ENCODE results near the gene TTC33.
"Not testable (repeated sequence)": the region's sequence is repeated elsewhere in the genome, so short reads cannot be mapped to it uniquely, and the experiment has no call there.

The TTC33 gene

DNA sequence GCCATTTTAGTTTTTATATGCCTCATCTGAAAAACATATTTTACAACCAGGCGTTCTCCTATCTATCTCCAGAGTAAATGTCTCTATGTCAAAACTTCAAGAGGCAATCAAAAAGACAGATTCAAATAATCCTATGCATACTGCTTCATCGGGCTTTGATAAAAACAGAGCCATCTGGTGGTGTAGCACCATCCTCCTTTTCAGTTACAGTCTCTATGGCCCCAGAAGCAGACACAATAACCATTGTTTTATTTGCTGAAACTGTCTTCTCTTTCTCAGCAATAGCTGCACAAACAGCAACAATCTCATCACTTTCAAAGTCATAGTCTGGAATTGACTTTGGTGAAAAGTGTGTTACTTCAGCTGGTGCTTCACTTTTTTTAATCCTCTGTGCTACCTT lies 39.8 kb downstream of the TTC33 start:
- DNase-seq, result no peak

DNA sequence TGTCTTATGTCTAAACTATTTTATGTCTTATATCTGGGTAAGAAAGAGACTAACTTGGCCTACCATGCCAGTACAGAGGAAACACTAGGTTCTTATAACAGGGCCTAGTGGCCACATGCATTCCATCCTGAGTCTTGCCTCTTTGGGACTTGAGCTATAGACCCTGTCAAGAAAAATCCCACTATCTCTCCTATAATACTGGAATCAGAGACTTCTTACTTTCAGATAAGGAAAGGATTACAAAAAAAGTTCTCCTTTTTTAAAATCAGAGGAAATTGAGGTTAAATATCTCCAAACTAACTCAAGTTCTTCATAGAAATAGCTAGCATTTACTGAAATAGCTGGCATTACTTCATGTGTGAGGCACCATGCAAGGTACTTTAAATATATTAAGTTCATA lies 41.8 kb downstream of the TTC33 start:
- DNase-seq, result no peak

GRCh38 chr5:40710575-40710974 lies 45.2 kb downstream of the TTC33 start:
- DNase-seq, result not testable (repeated sequence)

- not testable (repeated sequence) for DNase-seq
Measured at GRCh38 chr5:40705484-40705883, 50.3 kb downstream of the TTC33 start.

DNA sequence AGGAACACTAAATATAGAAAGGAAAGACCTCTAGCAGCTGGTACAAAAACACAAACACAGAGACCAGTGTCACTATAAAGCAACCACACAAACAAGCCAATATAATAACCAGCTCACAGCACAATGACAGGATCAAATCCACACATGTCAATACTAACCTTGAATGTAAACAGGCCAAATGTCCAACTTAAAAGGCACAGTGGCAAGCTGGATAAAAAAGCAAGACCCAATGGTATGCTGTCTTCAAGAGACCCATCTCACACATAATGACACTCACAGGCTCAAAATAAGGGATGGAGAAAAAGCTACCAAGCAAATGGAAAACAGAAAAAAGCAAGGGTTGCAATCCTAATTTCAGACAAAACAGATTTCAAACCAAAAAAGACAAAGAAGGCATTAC lies 53.7 kb downstream of the TTC33 start:
- not testable (repeated sequence) for DNase-seq

GRCh38 chr5:40700116-40700782 lies 55.5 kb downstream of the TTC33 start:
- no peak for DNase-seq

- no peak for DNase-seq
Measured at GRCh38 chr5:40694433-40694832, 61.3 kb downstream of the TTC33 start.

DNA sequence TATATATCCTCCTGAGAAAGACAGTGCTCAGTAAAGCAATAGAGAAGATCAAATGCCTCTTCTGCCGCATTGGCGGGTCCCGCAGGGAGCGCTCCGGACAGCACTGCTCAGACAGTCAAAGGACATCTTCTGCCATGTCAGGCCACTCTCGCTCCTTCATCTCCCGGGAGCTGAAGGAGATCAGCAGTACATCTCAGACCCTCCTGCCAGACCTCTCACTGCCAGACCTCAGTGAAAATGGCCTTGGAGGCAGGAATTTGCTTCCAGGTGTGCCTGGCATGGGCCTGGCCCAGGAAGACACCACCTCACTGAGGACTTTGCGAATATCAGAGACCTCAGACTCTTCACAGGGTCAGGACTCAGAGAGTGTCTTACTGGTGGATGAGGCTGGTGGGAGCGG lies 63.9 kb downstream of the TTC33 start:
- DNase-seq, result no peak

- DNase-seq, result no peak
Measured at GRCh38 chr5:40690267-40690666, 65.5 kb downstream of the TTC33 start.

GRCh38 chr5:40689438-40689837 lies 66.3 kb downstream of the TTC33 start:
- DNase-seq, result peak; percentile 61

DNA sequence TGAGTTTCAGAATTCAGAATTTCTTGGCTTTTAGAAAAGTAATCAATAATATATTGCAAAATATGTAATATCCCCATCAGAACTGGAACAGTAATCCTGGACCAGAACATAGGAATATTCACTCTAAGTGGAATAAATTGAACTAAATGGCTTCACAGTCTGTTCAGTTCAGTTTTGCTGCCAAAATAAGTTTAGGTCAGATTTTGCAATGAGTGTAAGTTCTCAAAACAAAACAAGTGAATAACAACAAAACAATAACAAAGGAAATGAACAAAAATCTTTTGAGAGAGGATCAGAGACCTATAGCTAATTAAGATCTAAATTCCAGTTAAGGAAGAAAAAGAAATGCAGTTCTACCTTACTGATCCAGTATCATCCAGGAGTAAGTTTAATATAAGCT lies 66.8 kb downstream of the TTC33 start:
- no peak for DNase-seq

GRCh38 chr5:40688127-40688761 lies 67.5 kb downstream of the TTC33 start:
- DNase-seq, result peak; percentile 86

DNA sequence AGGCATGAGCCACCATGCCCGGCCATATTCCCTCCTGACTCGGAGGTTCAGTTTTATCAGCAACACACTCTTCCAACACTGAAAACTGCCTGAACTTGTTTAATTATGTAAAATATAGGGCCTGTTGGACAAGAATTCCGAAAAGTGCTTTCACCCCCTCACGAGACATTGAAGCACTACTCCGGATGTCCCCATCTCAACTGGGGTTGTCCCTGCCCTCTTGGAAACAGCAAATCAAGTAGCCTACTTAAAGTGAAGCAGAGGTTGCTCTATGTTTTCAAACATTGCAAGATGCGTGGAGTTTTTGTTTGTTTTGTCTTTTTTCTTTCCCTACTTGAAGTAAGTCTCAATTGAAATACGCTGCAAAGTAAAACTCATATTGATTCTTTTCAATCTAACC lies 68.4 kb downstream of the TTC33 start:
- no peak for DNase-seq

- no peak for DNase-seq
Measured at GRCh38 chr5:40685976-40686486, 69.7 kb downstream of the TTC33 start.

DNA sequence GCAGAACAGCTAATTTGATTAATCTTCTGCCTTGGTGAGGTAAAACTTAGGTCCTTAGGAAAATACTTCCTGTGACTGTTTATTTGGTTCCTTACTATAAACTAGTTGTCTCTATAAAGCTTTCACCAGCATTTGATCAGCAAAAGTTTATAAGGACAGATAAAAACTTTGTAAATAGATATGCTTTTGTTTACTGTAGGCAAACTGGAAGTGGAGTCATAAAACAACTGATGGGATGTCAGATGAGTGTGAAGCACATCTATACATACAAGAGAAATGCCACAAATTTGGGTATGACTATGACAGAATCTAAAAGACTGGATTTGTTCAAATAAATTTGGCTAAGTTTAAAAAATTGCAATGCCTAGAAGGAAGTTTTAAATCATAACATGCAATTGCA lies 70.6 kb downstream of the TTC33 start:
- no peak for DNase-seq

GRCh38 chr5:40683305-40683704 lies 72.5 kb downstream of the TTC33 start:
- no peak for DNase-seq

DNA sequence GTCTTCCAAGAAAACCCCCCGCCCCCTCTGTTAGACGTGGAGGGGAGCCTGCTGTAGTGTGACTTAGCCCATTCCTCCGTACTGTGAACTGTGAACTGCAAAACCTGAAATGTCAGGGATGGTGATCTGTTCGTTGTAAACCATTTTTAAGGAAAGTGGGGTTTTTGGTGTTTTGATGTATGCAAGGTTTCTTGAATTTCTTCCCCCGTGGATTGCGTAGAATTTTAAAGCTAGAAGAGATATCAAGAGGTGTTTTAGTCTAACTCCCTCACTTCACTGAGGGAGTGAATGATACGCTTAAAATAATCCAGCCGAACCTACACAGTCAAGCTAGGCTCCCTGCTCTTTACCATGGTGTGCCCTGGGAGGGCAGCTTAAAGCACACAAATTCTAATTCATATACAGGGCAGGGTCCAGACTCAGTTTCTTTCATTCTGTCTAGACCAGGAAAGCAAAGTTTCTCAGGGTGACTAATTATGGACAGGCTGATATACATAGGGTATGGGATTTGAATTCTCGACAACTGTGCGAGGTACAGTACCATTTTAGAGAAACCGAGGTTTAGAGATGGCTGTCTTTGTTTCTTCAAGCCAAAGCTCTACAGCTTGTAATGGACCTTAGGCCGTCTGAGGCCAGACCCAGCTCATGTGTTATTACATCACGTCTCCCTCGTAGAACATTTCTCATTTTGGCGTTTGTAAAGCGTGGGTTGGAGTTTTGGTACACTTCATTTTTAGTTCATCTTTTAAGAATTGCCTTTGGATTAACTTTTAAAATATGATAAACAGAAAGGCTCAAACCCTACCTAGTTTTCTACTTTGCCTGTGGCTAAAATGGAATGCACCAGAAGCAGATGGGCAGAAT lies 73.4 kb downstream of the TTC33 start:
- no peak for DNase-seq

GRCh38 chr5:40681363-40682153 lies 74.2 kb downstream of the TTC33 start:
- peak; percentile 47 for DNase-seq

DNA sequence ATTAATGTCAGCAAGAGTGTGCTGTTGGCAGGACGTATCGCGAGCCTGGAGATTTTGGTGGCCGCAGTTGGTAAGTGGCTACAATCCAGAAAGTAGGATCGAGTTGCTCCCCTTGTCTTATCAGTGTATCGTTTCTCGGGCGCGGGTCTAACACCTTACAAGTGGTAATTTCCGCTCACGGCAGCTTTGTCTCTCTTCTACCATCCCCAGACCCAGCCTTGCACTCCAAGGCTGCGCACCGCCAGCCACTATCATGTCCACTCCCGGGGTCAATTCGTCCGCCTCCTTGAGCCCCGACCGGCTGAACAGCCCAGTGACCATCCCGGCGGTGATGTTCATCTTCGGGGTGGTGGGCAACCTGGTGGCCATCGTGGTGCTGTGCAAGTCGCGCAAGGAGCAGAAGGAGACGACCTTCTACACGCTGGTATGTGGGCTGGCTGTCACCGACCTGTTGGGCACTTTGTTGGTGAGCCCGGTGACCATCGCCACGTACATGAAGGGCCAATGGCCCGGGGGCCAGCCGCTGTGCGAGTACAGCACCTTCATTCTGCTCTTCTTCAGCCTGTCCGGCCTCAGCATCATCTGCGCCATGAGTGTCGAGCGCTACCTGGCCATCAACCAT lies 74.9 kb downstream of the TTC33 start:
- DNase-seq, result peak; percentile 44

GRCh38 chr5:40679913-40680681 lies 75.7 kb downstream of the TTC33 start, which contains the start of gene PTGER4:
Gene PTGER4, plus strand, starts transcription at chr5:40679915. Its CDS starts 1,079 bp downstream, at chr5:40680994.
- peak; percentile 32 for DNase-seq

DNA sequence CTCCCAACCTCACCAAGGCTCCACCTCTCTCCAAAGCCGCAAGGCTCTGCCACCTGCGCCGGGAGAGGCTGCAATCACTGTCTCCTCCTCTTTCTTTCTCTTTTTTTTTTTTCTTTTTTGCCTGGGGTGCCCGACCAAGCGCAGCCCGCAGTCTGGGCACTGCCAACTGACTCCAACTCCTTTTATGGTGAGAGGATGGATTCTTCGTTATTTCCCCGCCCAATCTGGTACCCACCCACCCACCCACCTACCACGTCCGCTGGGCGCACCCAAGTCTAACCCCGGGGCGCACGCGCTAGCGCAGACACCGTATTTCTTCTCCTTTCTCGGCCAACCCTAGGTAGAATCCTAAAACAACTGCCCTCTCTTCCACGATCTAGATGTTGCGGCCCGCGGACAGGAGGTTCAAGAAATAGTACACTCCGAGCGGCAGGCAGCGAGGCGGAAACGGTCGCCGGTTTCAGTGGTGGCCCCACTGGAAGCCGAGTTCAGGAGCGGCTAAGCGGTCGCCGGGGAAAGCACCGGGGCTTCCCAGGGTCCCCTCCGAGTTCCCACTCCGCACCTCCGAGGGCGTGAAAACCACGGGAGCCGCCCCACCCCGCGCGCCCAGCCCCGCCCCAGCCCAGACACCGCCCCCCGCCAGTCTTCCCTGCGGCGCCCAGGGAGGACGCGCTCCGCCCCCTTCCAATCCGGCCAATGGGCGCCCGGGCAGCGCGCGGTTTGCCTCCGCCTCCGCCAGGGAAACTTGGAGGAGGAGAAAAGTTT lies 76.4 kb downstream of the TTC33 start:
- peak; percentile 92 for DNase-seq

All from stimulated activated CD4-positive, alpha-beta T cell treated with anti-CD3 and anti-CD28 coated beads, Interleukin-1b, Interleukin-23, amount 100 ng/mL, for 48 hours (primary cell).